Measurements from ENCODE around the gene BRI3. TPM values are rescaled to one million over a fixed set of nuclear protein-coding genes. Genes with fewer than 3 reads are reported as not detected.

BRI3 gene
- total and polyA plus RNA-seq, 11 donors: 51.0 to 274 (median 229) TPM

DNA sequence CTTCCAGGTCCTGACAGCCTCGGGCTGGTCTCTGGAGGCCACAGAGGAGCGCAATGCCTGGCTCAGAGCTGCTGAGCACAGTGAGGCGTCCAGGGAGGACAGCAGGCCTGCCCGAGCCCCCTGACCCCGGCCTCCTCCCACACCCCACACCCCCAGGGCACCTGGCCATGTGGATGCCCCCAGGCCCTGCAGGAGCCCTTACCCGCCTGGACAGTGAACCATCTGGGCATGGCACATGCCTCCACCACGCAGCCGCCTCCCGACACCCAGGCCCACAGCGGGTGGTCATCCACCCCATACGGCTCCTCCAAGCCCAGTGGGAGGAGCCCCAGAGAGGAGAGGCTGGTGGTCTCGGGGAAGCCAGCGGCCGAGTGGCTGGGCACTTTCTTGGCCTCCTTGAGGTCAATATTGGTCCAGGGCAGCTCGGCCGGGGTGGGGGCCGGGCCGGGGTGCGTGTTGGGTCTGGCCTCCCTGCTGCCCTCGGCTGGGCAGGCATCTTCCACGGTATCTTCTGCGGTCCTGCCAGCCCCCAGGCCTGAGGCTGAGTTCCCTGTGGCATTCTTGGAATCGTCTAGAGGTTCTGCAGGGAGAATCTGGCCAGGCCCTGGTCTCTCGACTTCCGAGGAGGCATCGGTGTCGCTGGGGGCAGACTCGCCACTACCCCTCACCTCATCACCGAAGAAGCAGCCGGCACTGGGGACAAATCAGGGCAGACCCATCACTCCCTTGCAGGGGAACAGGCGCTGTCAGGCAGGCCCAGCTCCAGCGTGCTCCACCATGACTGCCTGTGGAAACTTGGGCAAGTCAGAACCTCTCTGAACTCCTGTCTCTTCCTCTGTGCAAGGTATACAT lies 48.0 kb upstream of the BRI3 start:
- intact Hi-C loops (cut with DNase I): no loop called here
- no peaks in the 10 kb centered on the region for H3K27me3 ChIP-seq
- H3K9me3 ChIP-seq: no peaks in the 10 kb centered on the region
- WGBS, 4 donors: 92 to 95% (median 94%) methylated on average over 25 to 32 of the region's 32 CpGs
- peaks cover 0 to 81% (median 43%) of the 10 kb centered on the region in 9 donors for H3K36me3 ChIP-seq
- no peak for DNase-seq
- H3K27ac ChIP-seq: no peak overlapping the region
- no peak for ATAC-seq
- no peak overlapping the region for H3K4me3 ChIP-seq
- H3K4me1 ChIP-seq: no peaks in the 10 kb centered on the region
- TF ChIP-seq, protein P1, sequence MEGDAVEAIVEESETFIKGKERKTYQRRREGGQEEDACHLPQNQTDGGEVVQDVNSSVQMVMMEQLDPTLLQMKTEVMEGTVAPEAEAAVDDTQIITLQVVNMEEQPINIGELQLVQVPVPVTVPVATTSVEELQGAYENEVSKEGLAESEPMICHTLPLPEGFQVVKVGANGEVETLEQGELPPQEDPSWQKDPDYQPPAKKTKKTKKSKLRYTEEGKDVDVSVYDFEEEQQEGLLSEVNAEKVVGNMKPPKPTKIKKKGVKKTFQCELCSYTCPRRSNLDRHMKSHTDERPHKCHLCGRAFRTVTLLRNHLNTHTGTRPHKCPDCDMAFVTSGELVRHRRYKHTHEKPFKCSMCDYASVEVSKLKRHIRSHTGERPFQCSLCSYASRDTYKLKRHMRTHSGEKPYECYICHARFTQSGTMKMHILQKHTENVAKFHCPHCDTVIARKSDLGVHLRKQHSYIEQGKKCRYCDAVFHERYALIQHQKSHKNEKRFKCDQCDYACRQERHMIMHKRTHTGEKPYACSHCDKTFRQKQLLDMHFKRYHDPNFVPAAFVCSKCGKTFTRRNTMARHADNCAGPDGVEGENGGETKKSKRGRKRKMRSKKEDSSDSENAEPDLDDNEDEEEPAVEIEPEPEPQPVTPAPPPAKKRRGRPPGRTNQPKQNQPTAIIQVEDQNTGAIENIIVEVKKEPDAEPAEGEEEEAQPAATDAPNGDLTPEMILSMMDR (IDR thresholded peaks at IDR 0.05): no peak
- TF ChIP-seq POLR2A (IDR thresholded peaks at IDR 0.05): no peak

DNA sequence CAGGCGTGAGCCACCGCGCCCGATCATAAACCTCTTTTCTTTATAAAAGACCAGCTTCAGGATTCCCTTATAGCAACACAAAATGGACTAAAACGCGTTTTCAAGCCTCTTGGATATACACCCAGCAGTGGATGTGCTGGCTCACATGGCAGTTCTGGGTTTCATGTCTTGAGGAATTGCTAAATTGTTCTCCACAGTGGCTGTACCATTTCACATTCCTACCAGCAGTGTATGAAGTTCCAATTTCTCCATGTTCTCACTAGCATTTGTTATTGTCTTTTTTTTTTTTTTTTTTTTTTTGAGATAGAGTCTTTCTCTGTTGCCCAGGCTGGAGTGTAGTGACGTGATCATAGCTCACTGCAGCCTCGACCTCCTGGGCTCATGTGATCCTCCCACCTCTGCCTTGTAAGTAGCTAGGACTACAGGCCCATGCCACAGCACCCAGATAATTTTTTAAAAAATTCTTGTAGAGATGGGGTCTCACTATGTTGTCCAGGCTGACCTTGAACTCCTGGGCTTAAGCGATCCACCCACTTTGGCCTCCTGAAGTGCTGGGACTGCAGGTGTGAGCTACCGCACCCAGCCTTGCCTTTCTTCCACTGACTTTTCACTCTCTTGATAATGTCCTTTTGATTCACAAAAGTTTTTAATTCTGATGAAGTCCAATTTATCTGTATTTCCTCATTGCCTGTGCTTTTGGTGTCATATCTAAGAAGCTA lies 46.9 kb upstream of the BRI3 start:
- no peak for TF ChIP-seq POLR2A (IDR thresholded peaks at IDR 0.05)
- TF ChIP-seq, protein P1 (IDR thresholded peaks at IDR 0.05): no peak
- peaks cover 0 to 81% (median 55%) of the 10 kb centered on the region in 9 donors for H3K36me3 ChIP-seq
- H3K4me1 ChIP-seq: no peaks in the 10 kb centered on the region
- WGBS, 4 donors: 96% methylated on average over 10 of the region's 10 CpGs
- DNase-seq: no peak
- ATAC-seq: no peak
- no peaks in the 10 kb centered on the region for H3K27me3 ChIP-seq
- H3K9me3 ChIP-seq: no peaks in the 10 kb centered on the region
- H3K4me3 ChIP-seq: no peak overlapping the region
- intact Hi-C loops (cut with DNase I): no loop called here
- no peak overlapping the region for H3K27ac ChIP-seq

DNA sequence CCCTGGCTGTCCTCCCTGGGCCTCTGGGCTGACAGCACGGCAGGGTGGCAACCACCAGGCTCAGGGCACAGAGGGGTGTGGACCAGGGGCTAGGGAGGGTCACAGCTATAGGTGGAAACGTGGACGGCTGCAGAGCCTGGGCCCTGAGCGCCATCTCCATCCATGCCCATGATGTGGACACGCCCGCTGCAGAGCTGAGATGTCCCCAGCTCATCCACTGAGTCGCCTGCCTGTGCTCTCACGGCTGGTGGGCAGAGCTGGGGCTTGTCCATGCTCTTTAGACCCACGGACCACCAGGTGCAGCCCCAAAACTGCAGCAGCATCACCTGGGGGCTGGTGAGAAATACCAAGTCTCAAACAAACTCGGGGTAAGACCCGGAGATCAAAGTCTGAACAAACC lies 45.6 kb upstream of the BRI3 start:
- 88 to 95% (median 94%) methylated on average over 6 to 11 of the region's 11 CpGs for WGBS, 4 donors
- Histone ChIP-seq H3K27ac (no peak overlapping the region), H3K27me3 (no peaks in the 10 kb centered on the region), H3K9me3 (no peaks in the 10 kb centered on the region), H3K4me3 (no peak overlapping the region), H3K4me1 (no peaks in the 10 kb centered on the region), H3K36me3 (peaks cover 0 to 87% (median 61%) of the 10 kb centered on the region in 9 donors)
- intact Hi-C loops (cut with DNase I): no loop called here
- DNase-seq: no peak
- TF ChIP-seq, protein P1 (IDR thresholded peaks at IDR 0.05): no peak
- no peak for TF ChIP-seq POLR2A (IDR thresholded peaks at IDR 0.05)
- no peak for ATAC-seq

Data from heart left ventricle (tissue), 16 donors.